Measurements from ENCODE around the gene DSEL.

The DSEL gene

GRCh38 chr18:67500522-67501205, 15.9 kb downstream of the DSEL start:
- DNase-seq, result no peak

- no peak for DNase-seq
Measured at GRCh38 chr18:67496469-67496868, 20.1 kb downstream of the DSEL start.

GRCh38 chr18:67486534-67486933, 30.0 kb downstream of the DSEL start:
- DNase-seq, result no peak

- no peak for DNase-seq
Measured at GRCh38 chr18:67485655-67486054, 30.9 kb downstream of the DSEL start.

GRCh38 chr18:67484458-67484857, 32.1 kb downstream of the DSEL start:
- DNase-seq, result no peak

- DNase-seq, result no peak
Measured at GRCh38 chr18:67483952-67484351, 32.6 kb downstream of the DSEL start.

- DNase-seq, result peak; percentile 18
Measured at GRCh38 chr18:67483237-67483636, 33.3 kb downstream of the DSEL start.

- no peak for DNase-seq
Measured at GRCh38 chr18:67478249-67478648, 38.3 kb downstream of the DSEL start.

- no peak for DNase-seq
Measured at GRCh38 chr18:67477522-67477921, 39.0 kb downstream of the DSEL start.

GRCh38 chr18:67476585-67476984, 39.9 kb downstream of the DSEL start:
- DNase-seq, result no peak

GRCh38 chr18:67475673-67476072, 40.8 kb downstream of the DSEL start:
- no peak for DNase-seq

GRCh38 chr18:67468038-67468437, 48.5 kb downstream of the DSEL start:
- no peak for DNase-seq

GRCh38 chr18:67467188-67467587, 49.3 kb downstream of the DSEL start:
- DNase-seq, result peak; percentile 76

- DNase-seq, result no peak
Measured at GRCh38 chr18:67464499-67464898, 52.0 kb downstream of the DSEL start.

- DNase-seq, result peak; percentile 40
Measured at GRCh38 chr18:67463829-67464228, 52.7 kb downstream of the DSEL start.

- DNase-seq, result no peak
Measured at GRCh38 chr18:67456711-67457110, 59.8 kb downstream of the DSEL start.

Data from NCI-H69 (cell line).